ENCODE data around the gene BANK1.

DNA sequence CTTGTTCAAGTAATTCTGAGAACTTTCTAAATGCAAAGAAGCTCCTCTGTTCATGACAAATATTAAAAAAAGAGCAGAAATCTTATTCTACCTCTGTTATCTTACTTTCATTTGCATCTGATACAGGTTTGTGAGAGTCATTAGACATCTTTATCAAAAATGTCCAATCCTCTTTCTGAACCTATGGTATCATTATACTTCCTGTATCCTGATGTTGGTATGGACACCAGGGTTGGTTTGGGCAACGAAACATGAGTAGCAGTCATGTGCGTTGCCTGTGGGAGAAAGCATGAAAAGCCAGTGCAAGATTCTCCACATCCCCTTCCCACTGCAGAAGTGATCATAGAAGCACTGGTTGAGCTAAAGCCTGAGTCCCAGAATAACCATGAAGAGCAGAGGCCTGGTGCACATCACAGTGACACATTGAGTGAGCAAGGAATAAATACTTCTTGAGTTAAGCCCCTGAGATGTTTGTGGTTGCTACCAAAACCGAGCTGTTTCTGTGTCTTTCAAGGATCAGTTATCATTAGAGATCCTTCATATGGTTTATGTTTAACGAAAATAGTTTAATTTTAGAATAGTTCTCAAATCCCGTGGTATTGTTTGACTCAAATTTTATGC, 197.2 kb downstream of the BANK1 start:
- TF ChIP-seq NFIC (IDR thresholded peaks at IDR 0.05), result no peak
- TF ChIP-seq RAD21 (IDR thresholded peaks at IDR 0.05; ENCODE audit: low read depth), result no peak
- no peak for TF ChIP-seq TAF1 (IDR thresholded peaks at IDR 0.05; ENCODE audit: low read depth)
- TF ChIP-seq, protein P1, sequence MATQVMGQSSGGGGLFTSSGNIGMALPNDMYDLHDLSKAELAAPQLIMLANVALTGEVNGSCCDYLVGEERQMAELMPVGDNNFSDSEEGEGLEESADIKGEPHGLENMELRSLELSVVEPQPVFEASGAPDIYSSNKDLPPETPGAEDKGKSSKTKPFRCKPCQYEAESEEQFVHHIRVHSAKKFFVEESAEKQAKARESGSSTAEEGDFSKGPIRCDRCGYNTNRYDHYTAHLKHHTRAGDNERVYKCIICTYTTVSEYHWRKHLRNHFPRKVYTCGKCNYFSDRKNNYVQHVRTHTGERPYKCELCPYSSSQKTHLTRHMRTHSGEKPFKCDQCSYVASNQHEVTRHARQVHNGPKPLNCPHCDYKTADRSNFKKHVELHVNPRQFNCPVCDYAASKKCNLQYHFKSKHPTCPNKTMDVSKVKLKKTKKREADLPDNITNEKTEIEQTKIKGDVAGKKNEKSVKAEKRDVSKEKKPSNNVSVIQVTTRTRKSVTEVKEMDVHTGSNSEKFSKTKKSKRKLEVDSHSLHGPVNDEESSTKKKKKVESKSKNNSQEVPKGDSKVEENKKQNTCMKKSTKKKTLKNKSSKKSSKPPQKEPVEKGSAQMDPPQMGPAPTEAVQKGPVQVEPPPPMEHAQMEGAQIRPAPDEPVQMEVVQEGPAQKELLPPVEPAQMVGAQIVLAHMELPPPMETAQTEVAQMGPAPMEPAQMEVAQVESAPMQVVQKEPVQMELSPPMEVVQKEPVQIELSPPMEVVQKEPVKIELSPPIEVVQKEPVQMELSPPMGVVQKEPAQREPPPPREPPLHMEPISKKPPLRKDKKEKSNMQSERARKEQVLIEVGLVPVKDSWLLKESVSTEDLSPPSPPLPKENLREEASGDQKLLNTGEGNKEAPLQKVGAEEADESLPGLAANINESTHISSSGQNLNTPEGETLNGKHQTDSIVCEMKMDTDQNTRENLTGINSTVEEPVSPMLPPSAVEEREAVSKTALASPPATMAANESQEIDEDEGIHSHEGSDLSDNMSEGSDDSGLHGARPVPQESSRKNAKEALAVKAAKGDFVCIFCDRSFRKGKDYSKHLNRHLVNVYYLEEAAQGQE (IDR thresholded peaks at IDR 0.05; ENCODE audit: low read depth), result no peak

Measured in Ishikawa (cell line).